Esophagus muscularis mucosa (tissue), 4 donors: Measurements from ENCODE around the gene MLF2. TPM values are rescaled to one million over a fixed set of nuclear protein-coding genes. Genes with fewer than 3 reads are reported as not detected.

Experiments used
- DNase-seq: peaks from one replicate; pipeline ENCODE4 v3.0.0-alpha.2; 2017; ENCODE audit errors: extremely low spot score
- H3K27ac ChIP-seq, 4 donors: fragments of 200-600 bp; sonication (generic); replicated peaks in 1 of 4; 1 replicate in 3 of 4; 2 replicates in 1 of 4; pipeline ENCODE4 v1.5.1; 2016 to 2019; ENCODE audit warnings: mild to moderate bottlenecking in 1 of 4
- H3K27me3 ChIP-seq, 4 donors: fragments of 200-600 bp; sonication (generic); one replicate each; pipeline versions ENCODE4 v1.5.1 to v1.6.0; 2016 to 2019
- H3K36me3 ChIP-seq, 4 donors: fragments of 200-600 bp; sonication (generic); one replicate each; pipeline ENCODE4 v1.5.1; 2016 to 2019
- H3K4me1 ChIP-seq, 4 donors: fragments of 200-600 bp; sonication (generic); one replicate each; pipeline ENCODE4 v1.5.1; 2016 to 2019
- H3K4me3 ChIP-seq, 4 donors: fragments of 200-600 bp; sonication (generic); 1 replicate in 2 of 4; 2 replicates in 2 of 4; pipeline ENCODE4 v1.5.1; 2016 to 2019; ENCODE audit warnings: mild to moderate bottlenecking in 4 of 4, moderate library complexity in 1 of 4
- H3K9me3 ChIP-seq, 4 donors: fragments of 200-600 bp; sonication (generic); 1 replicate in 3 of 4; 2 replicates in 1 of 4; pipeline ENCODE4 v1.5.1; 2016 to 2019
- CTCF ChIP-seq, 3 experiments: fragments of 200-600 bp in 2 of 3; fragments of 450-650 bp in 1 of 3; sonication (generic) in 2 of 3; IDR thresholded peaks; one replicate each; pipeline ENCODE4 v1.5.1; 2017 to 2019; ENCODE audit warnings: antibody characterized with exemption in 3 of 3, mild to moderate bottlenecking in 2 of 3, moderate library complexity in 1 of 3
- EP300 ChIP-seq: sonication (generic); formaldehyde crosslinking; IDR thresholded peaks from one replicate; pipeline ENCODE4 v1.6.1; 2017; ENCODE audit warnings: antibody characterized with exemption
- POLR2A ChIP-seq: fragments of 450-650 bp; IDR thresholded peaks from one replicate; pipeline ENCODE4 v1.6.1; 2017; ENCODE audit warnings: antibody characterized with exemption, moderate library complexity, mild to moderate bottlenecking, low read depth
- POLR2AphosphoS5 ChIP-seq, 2 donors: sonication (generic); formaldehyde crosslinking; IDR thresholded peaks; one replicate each; pipeline ENCODE4 v1.6.1; 2017; ENCODE audit warnings: antibody characterized with exemption in 2 of 2
- WGBS: methylation state at CpG from one replicate; pipeline ENCODE4 v1.1.5; 2018; 5-methylcytosine and 5-hydroxymethylcytosine counted together
- intact Hi-C: fragments of 100-400 bp; cut with DNase I; formaldehyde crosslinking; loops from one replicate; pipeline ENCODE4 v1.15.1; 2023
- total RNA-seq, 4 donors: library from RNA; depleted of rRNA; stranded (reverse); fragments of >200 nt; gene quantifications; one replicate each; pipeline versions ENCODE4 v1.1.0 to v1.2.1, GENCODE V29; 2016

Gene MLF2
- total RNA-seq, 4 donors from 2014 or later, result 169 to 247 (median 214) TPM

- TF ChIP-seq CTCF (IDR thresholded peaks at IDR 0.05) (no peak), EP300 (no peak), POLR2AphosphoS5 (IDR thresholded peaks at IDR 0.05) (no peak), POLR2A (no peak)
- 83% methylated on average over 8 of the region's 10 CpGs for WGBS
- intact Hi-C loops, result no loop called here
- Histone ChIP-seq H3K9me3 (no peaks in the 10 kb centered on the region), H3K27me3 (no peaks in the 10 kb centered on the region), H3K36me3 (no peaks in the 10 kb centered on the region), H3K4me1 (peaks cover 12 to 17% (median 13%) of the 10 kb centered on the region in 4 donors), H3K4me3 (no peak overlapping the region), H3K27ac (no peak overlapping the region)
- DNase-seq, result no peak
Observed at GRCh38 chr12:6782850-6783566, 30.1 kb upstream of the MLF2 start.

GRCh38 chr12:6782119-6782518 is 29.2 kb upstream of the MLF2 start:
- DNase-seq, result no peak
- Histone ChIP-seq H3K9me3 (no peaks in the 10 kb centered on the region), H3K36me3 (no peaks in the 10 kb centered on the region), H3K4me1 (peaks cover 15 to 26% (median 21%) of the 10 kb centered on the region in 4 donors), H3K27me3 (no peaks in the 10 kb centered on the region), H3K27ac (no peak overlapping the region), H3K4me3 (no peak overlapping the region)
- TF ChIP-seq EP300 (no peak), CTCF (IDR thresholded peaks at IDR 0.05) (no peak), POLR2A (no peak), POLR2AphosphoS5 (IDR thresholded peaks at IDR 0.05) (no peak)
- intact Hi-C loops, result no loop called here
- 71% methylated on average over 6 of the region's 6 CpGs for WGBS

GRCh38 chr12:6780573-6780972 is 27.6 kb upstream of the MLF2 start:
- no peaks in the 10 kb centered on the region for H3K27me3 ChIP-seq
- TF ChIP-seq CTCF (IDR thresholded peaks at IDR 0.05), result no peak
- no peak for TF ChIP-seq EP300
- TF ChIP-seq POLR2A, result no peak
- no peak for TF ChIP-seq POLR2AphosphoS5 (IDR thresholded peaks at IDR 0.05)
- no peak for DNase-seq
- H3K9me3 ChIP-seq, result no peaks in the 10 kb centered on the region
- H3K4me1 ChIP-seq, result peaks cover 15 to 26% (median 22%) of the 10 kb centered on the region in 4 donors
- WGBS, result 83% methylated on average over 6 of the region's 6 CpGs
- no peak overlapping the region for H3K27ac ChIP-seq
- intact Hi-C loops, result no loop called here
- no peak overlapping the region for H3K4me3 ChIP-seq
- H3K36me3 ChIP-seq, result peaks cover 0 to 1% (median 0%) of the 10 kb centered on the region in 4 donors

GRCh38 chr12:6779708-6780432 is 26.9 kb upstream of the MLF2 start:
- H3K27ac ChIP-seq, result peak overlapping the region in 3 of 4 donors; percentile 83 to 92 (median 88)
- intact Hi-C loops, result loop anchor here (2.0 to 5.0 kb wide), 3 partner anchors 27 to 163 kb away; partner anchors contain the start of gene MLF2

More at GRCh38 chr12:6779708-6780432, 26.9 kb upstream of the MLF2 start:
- Histone ChIP-seq H3K4me3 (no peak overlapping the region), H3K36me3 (peaks cover 0 to 8% (median 0%) of the 10 kb centered on the region in 4 donors), H3K27me3 (no peaks in the 10 kb centered on the region), H3K4me1 (peaks cover 15 to 23% (median 22%) of the 10 kb centered on the region in 4 donors), H3K9me3 (no peaks in the 10 kb centered on the region)
- 82% methylated on average over 6 of the region's 6 CpGs for WGBS
- TF ChIP-seq POLR2AphosphoS5 (IDR thresholded peaks at IDR 0.05) (no peak), POLR2A (no peak), CTCF (IDR thresholded peaks at IDR 0.05) (no peak), EP300 (no peak)
- DNase-seq, result no peak
